Endothelial cell of umbilical vein (primary cell): Measurements from ENCODE around the gene SCTR. TPM values are rescaled to one million over a fixed set of nuclear protein-coding genes. Genes with fewer than 3 reads are reported as not detected.

Experiments used
- BruUV-seq: library from RNA; stranded (reverse); fragments of 400-500 nt; replicated peaks from 2 replicates; lab custom pipeline; 2021; lab: Mats Ljungman, UMichigan
- CTCF ChIA-PET: fragments of 300-600, 350-600 bp; sonication (Branson Sonifier 250); formaldehyde crosslinking; loops from one replicate; lab custom pipeline; 2021; ENCODE audit warnings: antibody characterized with exemption, inconsistent platforms; lab: Charles Lee
- POLR2A ChIA-PET: fragments of 300-600, 350-600 bp; sonication (Branson Sonifier 250); formaldehyde crosslinking; loops from one replicate; lab custom pipeline; 2021; ENCODE audit warnings: antibody characterized with exemption, inconsistent platforms; lab: Charles Lee
- DNase-seq: peaks from one replicate; pipeline ENCODE4 v3.0.0-alpha.2; 2011; ENCODE audit warnings: low read depth, low spot score
- FAIRE-seq: peaks from 2 replicates; lab custom pipeline; 2011; peaks lifted over from hg19 to GRCh38; lab: Jason Lieb, UNC
- H2AFZ ChIP-seq: 2 replicates; pipeline ENCODE4 v1.6.0; 2012; ENCODE audit warnings: low read depth, low read length, control low read depth, inconsistent platforms
- H3K27ac ChIP-seq: 2 replicates; pipeline ENCODE4 v1.5.1; 2011; ENCODE audit warnings: low read depth, mild to moderate bottlenecking, control low read depth, low read length, moderate library complexity; ENCODE audit not compliant: insufficient read depth
- H3K27me3 ChIP-seq, 2 experiments: 2 replicates each; pipeline versions ENCODE4 v1.6.0 to v1.6.1; 2011; ENCODE audit warnings: low read length in 2 of 2, mixed read lengths in 1 of 2; ENCODE audit not compliant: control insufficient read depth in 2 of 2, insufficient read depth in 2 of 2
- H3K36me3 ChIP-seq, 2 experiments: 2 replicates in 1 of 2; 3 replicates in 1 of 2; pipeline ENCODE4 v1.5.1; 2011; ENCODE audit warnings: low read length in 2 of 2, mild to moderate bottlenecking in 1 of 2, moderate library complexity in 1 of 2; ENCODE audit not compliant: control insufficient read depth in 2 of 2, insufficient read depth in 2 of 2; ENCODE audit errors: extremely low read depth in 1 of 2
- H3K4me1 ChIP-seq: 3 replicates; pipeline ENCODE4 v1.5.1; 2011; ENCODE audit warnings: mild to moderate bottlenecking, low read length; ENCODE audit not compliant: control insufficient read depth, insufficient read depth; ENCODE audit errors: extremely low read depth
- H3K4me2 ChIP-seq: 2 replicates; pipeline ENCODE4 v1.6.1; 2011; ENCODE audit warnings: low read length, control low read depth, mixed read lengths; ENCODE audit not compliant: insufficient read depth
- H3K4me3 ChIP-seq, 3 experiments: fragments of 200-600 bp in 1 of 3; sonication (generic), shearing (Covaris generic) in 1 of 3; replicated peaks in 1 of 3; 2 replicates each; pipeline ENCODE4 v1.5.1; 2011 to 2016; ENCODE audit warnings: control low read depth in 3 of 3, low read length in 3 of 3, mild to moderate bottlenecking in 2 of 3, inconsistent platforms in 1 of 3, low read depth in 1 of 3, moderate library complexity in 1 of 3; ENCODE audit not compliant: insufficient read depth in 1 of 3
- H3K79me2 ChIP-seq: 2 replicates; pipeline ENCODE4 v1.6.0; 2012; ENCODE audit warnings: low read length, inconsistent platforms; ENCODE audit not compliant: control insufficient read depth, insufficient read depth
- H3K9ac ChIP-seq: replicated peaks from 2 replicates; pipeline ENCODE3; 2011; ENCODE audit warnings: low read length, control low read depth; ENCODE audit not compliant: insufficient read depth; ENCODE audit errors: extremely low read depth
- H3K9me1 ChIP-seq: replicated peaks from 3 replicates; pipeline ENCODE4 v1.6.0; 2011; ENCODE audit warnings: mild to moderate bottlenecking, low read length; ENCODE audit not compliant: control insufficient read depth, insufficient read depth; ENCODE audit errors: extremely low read depth
- H3K9me3 ChIP-seq: replicated peaks from 2 replicates; pipeline ENCODE4 v1.5.1; 2012; ENCODE audit warnings: low read length, inconsistent platforms; ENCODE audit not compliant: control insufficient read depth, insufficient read depth
- H4K20me1 ChIP-seq: replicated peaks from 2 replicates; pipeline ENCODE3; 2011; ENCODE audit warnings: mild to moderate bottlenecking, low read length; ENCODE audit not compliant: control insufficient read depth, insufficient read depth; ENCODE audit errors: extremely low read depth
- CTCF ChIP-seq, 2 donors: IDR thresholded peaks; 1 replicate in 1 of 2; 2 replicates in 1 of 2; pipeline ENCODE4 v1.5.1; 2011; ENCODE audit warnings: low read length in 2 of 2, mild to moderate bottlenecking in 2 of 2, moderate library complexity in 2 of 2, control low read depth in 1 of 2, inconsistent platforms in 1 of 2, low read depth in 1 of 2; ENCODE audit not compliant: insufficient read depth in 1 of 2; ENCODE audit errors: extremely low read depth in 1 of 2
- EZH2 ChIP-seq: IDR thresholded peaks from 2 replicates; pipeline ENCODE4 v1.6.1; 2012; ENCODE audit warnings: borderline replicate concordance, low read depth, mild to moderate bottlenecking, moderate library complexity, low read length, inconsistent platforms; ENCODE audit not compliant: severe bottlenecking
- FOS ChIP-seq: IDR thresholded peaks from 2 replicates; pipeline ENCODE4 v1.6.1; 2011; ENCODE audit warnings: mild to moderate bottlenecking, low read length, moderate library complexity, borderline replicate concordance; ENCODE audit not compliant: insufficient read depth
- GATA2 ChIP-seq: IDR thresholded peaks from 2 replicates; pipeline ENCODE4 v1.7.0; 2011; ENCODE audit warnings: low read depth, mild to moderate bottlenecking, moderate library complexity, mixed read lengths, low read length; ENCODE audit not compliant: insufficient read length, insufficient read depth
- JUN ChIP-seq: IDR thresholded peaks from 2 replicates; pipeline ENCODE4 v1.6.1; 2011; ENCODE audit warnings: borderline replicate concordance, low read depth; ENCODE audit not compliant: insufficient read length, insufficient read depth
- MAX ChIP-seq: IDR thresholded peaks from 2 replicates; pipeline ENCODE4 v1.6.1; 2011; ENCODE audit not compliant: insufficient read depth, insufficient read length
- MYC ChIP-seq: IDR thresholded peaks from one replicate; pipeline ENCODE4 v1.6.1; 2011; ENCODE audit warnings: mild to moderate bottlenecking, low read depth, low read length
- POLR2A ChIP-seq: IDR thresholded peaks from 2 replicates; pipeline ENCODE4 v1.6.1; 2012; ENCODE audit warnings: low read depth, mild to moderate bottlenecking, control low read depth, low read length
- POLR2AphosphoS5 ChIP-seq: IDR thresholded peaks from 2 replicates; pipeline ENCODE4 v1.6.1; 2012; ENCODE audit warnings: low read depth, mild to moderate bottlenecking, control low read depth, low read length, moderate library complexity; ENCODE audit not compliant: insufficient read depth
- dilution Hi-C: fragments of 300-500 bp; cut with MboI; formaldehyde crosslinking; loops from one replicate; pipeline ENCODE4 v1.15.0; 2019; ENCODE audit warnings: low sequenced_read_pairs; ENCODE audit not compliant: extremely low pct_ligation_motif_present
- intact Hi-C: fragments of 100-400 bp; cut with micrococcal nuclease; formaldehyde crosslinking; loops from one replicate; pipeline ENCODE4 v1.10.0; 2022
- polyA plus RNA-seq, 4 experiments: library from polyadenylated mRNA; depleted of rRNA in 3 of 4; stranded (reverse) in 3 of 4; unstranded in 1 of 4; fragments of >200 nt; gene quantifications; 2 replicates each; pipeline versions ENCODE4 v1.2.1 to v1.2.3, GENCODE V29; 2011 to 2012; ENCODE audit warnings: missing spikeins in 1 of 4
- total RNA-seq: library from RNA; stranded (reverse); gene quantifications from 2 replicates; pipeline ENCODE4 v1.2.3, GENCODE V29; 2021

The SCTR gene
- total and polyA plus RNA-seq, 2 donors (not counting 3 experiments of a cell fraction or from before 2014, with no cell fraction given): not detected

GRCh38 chr2:119435953-119436297 is 88.4 kb downstream of the SCTR start:
- no peaks in the 10 kb centered on the region for H3K9me1 ChIP-seq
- H3K9me3 ChIP-seq: no peaks in the 10 kb centered on the region
- H3K27me3 ChIP-seq: no peaks in the 10 kb centered on the region
- FAIRE-seq (no peak), DNase-seq (no peak)
- H3K27ac ChIP-seq: no peak overlapping the region
- H3K4me1 ChIP-seq: peaks cover 9% of the 10 kb centered on the region
- dilution Hi-C loops (no loop called here), intact Hi-C loops (no loop called here)
- ChIA-PET CTCF (interaction anchor here (1.9 kb wide), 1 partner anchor 40 kb away, joined by 6 read pairs; no protein-coding TSS in a partner anchor), POLR2A (no interaction called here)
- BruUV-seq: no TSS peak
- no peak overlapping the region for H3K4me2 ChIP-seq
- TF ChIP-seq POLR2AphosphoS5: no peak
- TF ChIP-seq CTCF (IDR thresholded peaks at IDR 0.05; ENCODE audit: extremely low read depth in 1 of 2, insufficient read depth in 1 of 2, low read depth in 1 of 2, low read length in 2 of 2): no peak
- no peak for TF ChIP-seq POLR2A
- no peak overlapping the region for H3K9ac ChIP-seq
- H2AFZ ChIP-seq: no peak overlapping the region
- no peaks in the 10 kb centered on the region for H3K36me3 ChIP-seq
- no peak overlapping the region for H3K4me3 ChIP-seq
- no peaks in the 10 kb centered on the region for H3K79me2 ChIP-seq
- no peaks in the 10 kb centered on the region for H4K20me1 ChIP-seq

GRCh38 chr2:119435081-119435952 is 89.0 kb downstream of the SCTR start:
- CTCF ChIA-PET: interaction anchor here (1.5 to 1.9 kb wide), 2 partner anchors 17 to 41 kb away, joined by 5 to 6 read pairs; no protein-coding TSS in a partner anchor
- dilution Hi-C loops: no loop called here

More at GRCh38 chr2:119435081-119435952, 89.0 kb downstream of the SCTR start:
- intact Hi-C loops: no loop called here
- H3K4me3 ChIP-seq: no peak overlapping the region
- POLR2A ChIA-PET: no interaction called here
- no peaks in the 10 kb centered on the region for H3K9me1 ChIP-seq
- no TSS peak for BruUV-seq
- H3K9ac ChIP-seq: no peak overlapping the region
- H3K9me3 ChIP-seq: no peaks in the 10 kb centered on the region
- H3K4me2 ChIP-seq: no peak overlapping the region
- DNase-seq (no peak), FAIRE-seq (no peak)
- H4K20me1 ChIP-seq: no peaks in the 10 kb centered on the region
- no peak for TF ChIP-seq FOS
- no peak for TF ChIP-seq CTCF (IDR thresholded peaks at IDR 0.05; ENCODE audit: extremely low read depth in 1 of 2, insufficient read depth in 1 of 2, low read depth in 1 of 2, low read length in 2 of 2)
- no peak for TF ChIP-seq POLR2AphosphoS5
- TF ChIP-seq MAX: no peak
- TF ChIP-seq EZH2: no peak
- TF ChIP-seq JUN: no peak
- TF ChIP-seq POLR2A: no peak
- TF ChIP-seq MYC: no peak
- no peak for TF ChIP-seq GATA2
- no peak overlapping the region for H3K27ac ChIP-seq
- peaks cover 9% of the 10 kb centered on the region for H3K4me1 ChIP-seq
- H3K36me3 ChIP-seq: no peaks in the 10 kb centered on the region
- H2AFZ ChIP-seq: no peak overlapping the region
- H3K27me3 ChIP-seq: no peaks in the 10 kb centered on the region
- H3K79me2 ChIP-seq: no peaks in the 10 kb centered on the region
